Astrocyte (in vitro differentiated cells and primary cell): ENCODE results near the gene CILP2.

Source experiments
- EZH2 ChIP-seq: IDR thresholded peaks from 2 replicates; pipeline ENCODE4 v1.6.1; 2012; ENCODE audit warnings: mild to moderate bottlenecking, low read length, inconsistent platforms; ENCODE audit not compliant: insufficient read depth
- TF ChIP-seq, protein P1 (sequence below): IDR thresholded peaks from 2 replicates; pipeline ENCODE4 v1.5.1; 2011; ENCODE audit warnings: low read depth, mild to moderate bottlenecking, inconsistent platforms, low read length, moderate library complexity; ENCODE audit not compliant: insufficient read depth

DNA sequence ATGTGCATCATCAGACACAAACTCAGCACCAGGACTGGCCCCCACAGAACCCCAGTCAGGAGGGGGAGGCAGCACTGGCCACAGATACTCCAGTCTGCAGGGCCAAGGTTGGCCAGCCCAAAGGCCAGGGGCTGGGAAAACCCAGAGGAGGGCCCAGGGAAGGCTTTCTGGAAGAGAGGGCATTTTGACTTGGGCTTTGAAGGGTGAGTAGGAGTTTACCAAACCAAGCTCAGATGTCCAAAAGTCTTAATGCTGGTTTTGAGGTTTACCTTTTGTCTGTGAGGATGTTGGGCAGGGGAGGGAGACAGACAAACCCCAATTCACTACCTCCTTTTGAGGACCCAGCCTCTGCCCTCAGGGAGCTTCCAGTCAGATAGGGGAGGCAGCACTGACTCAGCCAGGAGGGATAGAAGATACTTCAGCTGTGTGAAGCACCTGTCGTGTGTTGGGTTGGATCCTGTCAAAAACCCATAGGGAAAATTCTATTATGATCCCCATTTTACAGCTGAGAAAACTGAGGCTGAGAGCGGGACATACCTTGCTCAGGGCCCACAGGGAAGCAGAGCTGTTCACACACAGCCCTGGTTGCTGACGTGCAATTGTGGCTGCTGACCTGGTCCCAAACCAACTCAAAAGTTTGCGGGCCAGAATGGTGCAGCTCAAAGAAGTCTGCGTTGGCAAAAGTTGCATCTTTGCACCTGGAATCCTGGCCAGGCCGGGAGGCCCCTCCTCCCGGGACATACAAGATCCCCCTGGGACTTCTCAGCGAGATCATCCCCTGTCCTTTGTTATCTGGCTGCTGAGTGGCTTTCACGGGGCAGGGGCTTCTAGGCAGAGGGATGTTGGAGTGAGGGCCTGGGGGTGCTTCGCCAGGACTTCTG lies 13.1 kb downstream of the CILP2 start:
- TF ChIP-seq, protein P1, sequence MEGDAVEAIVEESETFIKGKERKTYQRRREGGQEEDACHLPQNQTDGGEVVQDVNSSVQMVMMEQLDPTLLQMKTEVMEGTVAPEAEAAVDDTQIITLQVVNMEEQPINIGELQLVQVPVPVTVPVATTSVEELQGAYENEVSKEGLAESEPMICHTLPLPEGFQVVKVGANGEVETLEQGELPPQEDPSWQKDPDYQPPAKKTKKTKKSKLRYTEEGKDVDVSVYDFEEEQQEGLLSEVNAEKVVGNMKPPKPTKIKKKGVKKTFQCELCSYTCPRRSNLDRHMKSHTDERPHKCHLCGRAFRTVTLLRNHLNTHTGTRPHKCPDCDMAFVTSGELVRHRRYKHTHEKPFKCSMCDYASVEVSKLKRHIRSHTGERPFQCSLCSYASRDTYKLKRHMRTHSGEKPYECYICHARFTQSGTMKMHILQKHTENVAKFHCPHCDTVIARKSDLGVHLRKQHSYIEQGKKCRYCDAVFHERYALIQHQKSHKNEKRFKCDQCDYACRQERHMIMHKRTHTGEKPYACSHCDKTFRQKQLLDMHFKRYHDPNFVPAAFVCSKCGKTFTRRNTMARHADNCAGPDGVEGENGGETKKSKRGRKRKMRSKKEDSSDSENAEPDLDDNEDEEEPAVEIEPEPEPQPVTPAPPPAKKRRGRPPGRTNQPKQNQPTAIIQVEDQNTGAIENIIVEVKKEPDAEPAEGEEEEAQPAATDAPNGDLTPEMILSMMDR = no peak
- TF ChIP-seq EZH2 = no peak
